Measurements from ENCODE around the gene ZNF541.

ZNF541 gene

GRCh38 chr19:47540748-47541147 is 32.2 kb downstream of the ZNF541 start:
- no peak for DNase-seq

GRCh38 chr19:47539747-47540311 is 33.1 kb downstream of the ZNF541 start:
- no peak for DNase-seq

- no peak for DNase-seq
Observed at GRCh38 chr19:47538812-47539211, 34.1 kb downstream of the ZNF541 start.

- no peak for DNase-seq
Observed at GRCh38 chr19:47537493-47537892, 35.5 kb downstream of the ZNF541 start.

GRCh38 chr19:47534628-47535027 is 38.3 kb downstream of the ZNF541 start:
- DNase-seq, result no peak

GRCh38 chr19:47531640-47532387 is 41.1 kb downstream of the ZNF541 start:
- no peak for DNase-seq

GRCh38 chr19:47529018-47529742 is 43.8 kb downstream of the ZNF541 start:
- DNase-seq, result no peak

GRCh38 chr19:47526798-47527197 is 46.1 kb downstream of the ZNF541 start:
- no peak for DNase-seq

- peak; percentile 12 for DNase-seq
Observed at GRCh38 chr19:47523473-47523872, 49.5 kb downstream of the ZNF541 start.
